Osteoblast (primary cell): ENCODE measurements around the gene ERC1. TPM values are rescaled to one million over a fixed set of nuclear protein-coding genes. Genes with fewer than 3 reads are reported as not detected.

Source experiments
- DNase-seq: peaks from one replicate; pipeline ENCODE4 v3.0.0; 2011; ENCODE audit warnings: low spot score, mixed read lengths; ENCODE audit not compliant: insufficient read length; ENCODE audit errors: missing footprints
- H2AFZ ChIP-seq: 2 replicates; pipeline ENCODE4 v1.6.0; 2011; ENCODE audit warnings: mild to moderate bottlenecking, low read length
- H3K27ac ChIP-seq: 2 replicates; pipeline ENCODE4 v1.5.1; 2011; ENCODE audit warnings: mild to moderate bottlenecking, low read depth, low read length, moderate library complexity
- H3K27me3 ChIP-seq: 2 replicates; pipeline ENCODE4 v1.6.0; 2012; ENCODE audit warnings: mild to moderate bottlenecking, control low read depth, inconsistent platforms, low read length, moderate library complexity; ENCODE audit not compliant: insufficient read depth
- H3K36me3 ChIP-seq: 2 replicates; pipeline ENCODE4 v1.5.1; 2011; ENCODE audit warnings: mild to moderate bottlenecking, low read length, control low read depth, moderate library complexity; ENCODE audit not compliant: insufficient read depth
- H3K4me1 ChIP-seq: 2 replicates; pipeline ENCODE4 v1.5.1; 2011; ENCODE audit warnings: mild to moderate bottlenecking, low read length, control low read depth, moderate library complexity; ENCODE audit not compliant: insufficient read depth
- H3K4me2 ChIP-seq: 2 replicates; pipeline ENCODE4 v1.6.0; 2011; ENCODE audit warnings: mild to moderate bottlenecking, low read length; ENCODE audit not compliant: insufficient read depth
- H3K4me3 ChIP-seq: fragments of 200-600 bp; sonication (generic); 3 replicates; pipeline ENCODE4 v1.5.1; 2012; ENCODE audit warnings: mild to moderate bottlenecking, low read length, inconsistent platforms; ENCODE audit not compliant: insufficient read depth
- H3K79me2 ChIP-seq: 2 replicates; pipeline ENCODE4 v1.6.0; 2012; ENCODE audit warnings: mild to moderate bottlenecking, low read length, control low read depth, inconsistent platforms; ENCODE audit not compliant: insufficient read depth
- H3K9me3 ChIP-seq: 2 replicates; pipeline ENCODE4 v1.5.1; 2011; ENCODE audit warnings: low read depth, low read length, control low read depth
- H4K20me1 ChIP-seq: 2 replicates; pipeline ENCODE4 v1.6.0; 2012; ENCODE audit warnings: mild to moderate bottlenecking, low read length, control low read depth; ENCODE audit not compliant: insufficient read depth
- total RNA-seq: library from RNA; depleted of rRNA; stranded (reverse); fragments of >200 nt; gene quantifications from 2 replicates; pipeline ENCODE4 v1.2.3, GENCODE V29; 2012
- TF ChIP-seq, protein P1 (sequence below): IDR thresholded peaks from 2 replicates; pipeline ENCODE4 v1.5.1; 2011; ENCODE audit warnings: mild to moderate bottlenecking, low read depth, low read length, moderate library complexity; ENCODE audit errors: extremely low read depth

Gene ERC1
- total RNA-seq, 1 donor, result 36.2 TPM

DNA sequence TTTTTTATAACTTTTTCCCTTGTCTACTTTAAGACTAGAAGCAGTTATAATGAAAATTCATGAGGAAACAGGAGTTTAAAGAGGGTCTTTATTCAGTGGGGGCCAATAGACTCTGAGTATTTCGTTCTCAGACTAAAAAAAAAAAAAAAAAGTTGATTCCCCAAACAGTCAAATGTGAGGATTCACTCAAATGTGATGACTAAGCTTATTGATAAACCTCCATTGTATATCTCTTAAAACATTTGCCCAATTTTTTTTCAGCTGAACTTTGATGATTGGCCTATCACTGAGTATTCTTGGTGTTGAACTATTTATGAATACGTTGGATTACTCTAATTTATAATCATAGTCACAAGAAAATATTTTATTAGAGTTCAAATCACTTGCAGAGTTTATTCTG lies 265.3 kb downstream of the ERC1 start:
- DNase-seq, result no peak
- no peak overlapping the region for H2AFZ ChIP-seq
- no peaks in the 10 kb centered on the region for H3K4me1 ChIP-seq
- H3K4me2 ChIP-seq, result no peak overlapping the region
- H3K36me3 ChIP-seq, result peaks cover 5% of the 10 kb centered on the region
- H3K79me2 ChIP-seq, result no peaks in the 10 kb centered on the region
- H4K20me1 ChIP-seq, result no peaks in the 10 kb centered on the region
- H3K9me3 ChIP-seq, result no peaks in the 10 kb centered on the region
- no peak overlapping the region for H3K4me3 ChIP-seq
- TF ChIP-seq, protein P1, sequence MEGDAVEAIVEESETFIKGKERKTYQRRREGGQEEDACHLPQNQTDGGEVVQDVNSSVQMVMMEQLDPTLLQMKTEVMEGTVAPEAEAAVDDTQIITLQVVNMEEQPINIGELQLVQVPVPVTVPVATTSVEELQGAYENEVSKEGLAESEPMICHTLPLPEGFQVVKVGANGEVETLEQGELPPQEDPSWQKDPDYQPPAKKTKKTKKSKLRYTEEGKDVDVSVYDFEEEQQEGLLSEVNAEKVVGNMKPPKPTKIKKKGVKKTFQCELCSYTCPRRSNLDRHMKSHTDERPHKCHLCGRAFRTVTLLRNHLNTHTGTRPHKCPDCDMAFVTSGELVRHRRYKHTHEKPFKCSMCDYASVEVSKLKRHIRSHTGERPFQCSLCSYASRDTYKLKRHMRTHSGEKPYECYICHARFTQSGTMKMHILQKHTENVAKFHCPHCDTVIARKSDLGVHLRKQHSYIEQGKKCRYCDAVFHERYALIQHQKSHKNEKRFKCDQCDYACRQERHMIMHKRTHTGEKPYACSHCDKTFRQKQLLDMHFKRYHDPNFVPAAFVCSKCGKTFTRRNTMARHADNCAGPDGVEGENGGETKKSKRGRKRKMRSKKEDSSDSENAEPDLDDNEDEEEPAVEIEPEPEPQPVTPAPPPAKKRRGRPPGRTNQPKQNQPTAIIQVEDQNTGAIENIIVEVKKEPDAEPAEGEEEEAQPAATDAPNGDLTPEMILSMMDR, result no peak
- H3K27me3 ChIP-seq, result no peaks in the 10 kb centered on the region
- H3K27ac ChIP-seq, result no peak overlapping the region

DNA sequence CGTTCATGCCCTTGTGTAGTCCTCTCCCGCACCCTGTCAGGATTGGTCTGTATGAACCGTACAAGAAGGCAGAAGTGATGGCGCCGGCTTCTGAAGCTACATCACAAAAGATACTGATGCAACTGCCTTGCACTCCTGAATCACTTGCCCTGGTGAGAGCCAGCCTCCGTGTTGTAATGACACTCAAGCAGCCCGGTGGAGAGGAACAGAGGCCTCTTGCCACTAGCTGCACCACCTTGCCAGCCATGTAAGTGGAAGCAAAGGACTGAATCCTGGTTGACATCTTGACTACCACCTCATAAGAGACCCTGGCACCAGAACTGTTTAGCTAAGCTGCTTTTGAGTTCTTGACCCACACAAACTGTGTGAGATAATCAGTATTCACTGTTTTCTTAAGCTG lies 266.0 kb downstream of the ERC1 start:
- no peaks in the 10 kb centered on the region for H3K4me1 ChIP-seq
- no peak overlapping the region for H3K27ac ChIP-seq
- H2AFZ ChIP-seq, result no peak overlapping the region
- H3K4me3 ChIP-seq, result no peak overlapping the region
- peaks cover 5% of the 10 kb centered on the region for H3K36me3 ChIP-seq
- H3K27me3 ChIP-seq, result no peaks in the 10 kb centered on the region
- DNase-seq, result no peak
- no peak overlapping the region for H3K4me2 ChIP-seq
- H4K20me1 ChIP-seq, result no peaks in the 10 kb centered on the region
- no peaks in the 10 kb centered on the region for H3K9me3 ChIP-seq
- H3K79me2 ChIP-seq, result no peaks in the 10 kb centered on the region
- TF ChIP-seq, protein P1, result no peak

DNA sequence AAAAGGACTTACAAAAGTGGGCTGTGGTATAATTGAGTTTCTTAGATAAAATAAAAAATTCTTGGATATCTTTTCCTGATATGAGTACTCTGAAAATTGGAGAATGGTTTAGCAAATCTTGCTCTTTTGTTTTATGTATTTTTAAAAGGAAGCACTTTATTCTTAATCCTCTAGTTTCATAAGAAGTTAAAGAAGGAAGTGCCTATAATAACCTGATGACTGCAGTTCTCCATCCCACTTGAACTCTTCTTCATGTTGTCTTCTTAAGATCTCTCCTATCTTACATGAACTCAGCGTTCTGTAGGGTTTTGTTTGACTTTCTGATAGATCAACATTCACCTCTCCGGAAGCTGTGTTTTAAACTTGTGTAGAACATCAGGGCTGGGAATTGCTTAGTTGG lies 271.0 kb downstream of the ERC1 start:
- no peaks in the 10 kb centered on the region for H3K79me2 ChIP-seq
- H2AFZ ChIP-seq, result no peak overlapping the region
- H3K27me3 ChIP-seq, result no peaks in the 10 kb centered on the region
- TF ChIP-seq, protein P1, result no peak
- H3K4me2 ChIP-seq, result no peak overlapping the region
- H3K27ac ChIP-seq, result no peak overlapping the region
- no peak for DNase-seq
- H4K20me1 ChIP-seq, result no peaks in the 10 kb centered on the region
- H3K4me1 ChIP-seq, result no peaks in the 10 kb centered on the region
- no peaks in the 10 kb centered on the region for H3K9me3 ChIP-seq
- H3K36me3 ChIP-seq, result peaks cover 6% of the 10 kb centered on the region
- no peak overlapping the region for H3K4me3 ChIP-seq

DNA sequence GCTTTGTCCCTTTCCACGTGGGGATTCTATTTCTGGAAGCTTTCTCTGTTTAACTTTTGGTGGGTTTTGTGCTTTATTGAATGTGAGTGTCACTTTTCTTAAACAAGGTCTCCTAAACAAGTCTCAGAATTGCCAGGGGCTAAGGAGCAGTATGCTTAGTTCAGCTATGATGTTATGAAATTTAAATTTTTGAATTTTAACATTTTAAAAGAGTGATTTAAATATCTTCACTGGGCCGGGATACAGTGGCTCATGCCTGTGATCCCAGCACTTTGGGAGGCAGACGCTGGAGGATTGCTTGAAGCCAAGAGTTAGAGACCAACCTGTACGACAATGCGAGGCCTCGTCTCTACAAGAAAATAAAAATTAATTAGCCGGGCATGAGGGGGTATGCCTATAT lies 276.2 kb downstream of the ERC1 start:
- H3K79me2 ChIP-seq, result no peaks in the 10 kb centered on the region
- no peak overlapping the region for H3K4me2 ChIP-seq
- TF ChIP-seq, protein P1, result no peak
- H3K9me3 ChIP-seq, result no peaks in the 10 kb centered on the region
- no peak overlapping the region for H3K27ac ChIP-seq
- peaks cover 4% of the 10 kb centered on the region for H3K36me3 ChIP-seq
- H2AFZ ChIP-seq, result no peak overlapping the region
- no peaks in the 10 kb centered on the region for H3K4me1 ChIP-seq
- no peak for DNase-seq
- H3K4me3 ChIP-seq, result no peak overlapping the region
- H4K20me1 ChIP-seq, result no peaks in the 10 kb centered on the region
- no peaks in the 10 kb centered on the region for H3K27me3 ChIP-seq
